HFFc6 (cell line): ENCODE data around the gene TOR1AIP1. TPM values are rescaled to one million over a fixed set of nuclear protein-coding genes. Genes with fewer than 3 reads are reported as not detected.

ENCODE experiments used
- DNase-seq: peaks from one replicate; pipeline ENCODE4 v3.0.0-alpha.2; 2018
- H3K27ac Mint-ChIP-seq: 2 replicates; pipeline ENCODE4 v1.8.0; 2020; ENCODE audit warnings: mild to moderate bottlenecking, mixed read lengths
- H3K27me3 Mint-ChIP-seq: 2 replicates; pipeline ENCODE4 v1.8.0; 2021; ENCODE audit warnings: mild to moderate bottlenecking, moderate library complexity, mixed read lengths; ENCODE audit not compliant: insufficient read depth
- H3K36me3 Mint-ChIP-seq: 2 replicates; pipeline ENCODE4 v1.8.0; 2021; ENCODE audit warnings: low read depth, mixed read lengths
- H3K4me1 Mint-ChIP-seq: 2 replicates; pipeline ENCODE4 v1.8.0; 2020; ENCODE audit warnings: low read depth, mixed read lengths
- H3K4me3 Mint-ChIP-seq: 2 replicates; pipeline ENCODE4 v1.8.0; 2020; ENCODE audit warnings: mild to moderate bottlenecking, moderate library complexity, mixed read lengths
- H3K9me3 Mint-ChIP-seq: 2 replicates; pipeline ENCODE4 v1.8.0; 2020; ENCODE audit warnings: mild to moderate bottlenecking, mixed read lengths
- total RNA-seq, 6 experiments: library from RNA; stranded (reverse); fragmentation: NEBNext Ultra II Directional; extraction: Animal tissue kit (Norgen Biotek cat#: 25700); gene quantifications; 2 replicates in 1 of 6; 3 replicates in 5 of 6; pipeline ENCODE4 v1.2.3, GENCODE V29; 2021
- TF ChIP-seq, protein P1 (sequence below): fragments of 200-600 bp; sonication (generic); IDR thresholded peaks from 2 replicates; pipeline ENCODE4 v1.5.0; 2021; ENCODE audit warnings: antibody characterized with exemption, mild to moderate bottlenecking

Gene TOR1AIP1
- total RNA-seq, 6 experiments from 2014 or later, result 39.6 to 51.8 (median 48.9) TPM

DNA sequence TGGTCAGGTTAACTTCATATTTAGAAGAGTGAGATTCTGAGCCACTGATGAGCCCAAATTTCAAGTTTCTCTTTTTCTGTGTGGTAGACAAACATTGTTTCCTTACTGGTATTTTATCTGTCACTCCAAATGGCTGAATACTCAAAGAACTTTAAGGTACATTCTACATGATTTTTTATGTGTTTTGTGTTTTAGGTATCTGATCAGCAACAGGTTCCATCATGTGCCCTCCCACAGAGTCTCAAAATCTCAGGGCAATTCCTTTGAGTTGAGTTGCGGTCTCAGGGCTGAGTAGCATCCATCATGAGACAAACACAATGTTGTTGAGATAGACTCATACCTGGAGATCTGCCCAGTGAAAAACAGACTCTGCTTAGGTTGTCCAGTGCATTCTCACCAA is 57.9 kb downstream of the TOR1AIP1 start:
- Mint-ChIP-seq H3K27ac (no peak overlapping the region), H3K9me3 (no peaks in the 10 kb centered on the region), H3K36me3 (no peaks in the 10 kb centered on the region), H3K27me3 (no peaks in the 10 kb centered on the region; the same call in 1 of the 2 replicates), H3K4me1 (no peaks in the 10 kb centered on the region), H3K4me3 (no peak overlapping the region)
- TF ChIP-seq, protein P1, sequence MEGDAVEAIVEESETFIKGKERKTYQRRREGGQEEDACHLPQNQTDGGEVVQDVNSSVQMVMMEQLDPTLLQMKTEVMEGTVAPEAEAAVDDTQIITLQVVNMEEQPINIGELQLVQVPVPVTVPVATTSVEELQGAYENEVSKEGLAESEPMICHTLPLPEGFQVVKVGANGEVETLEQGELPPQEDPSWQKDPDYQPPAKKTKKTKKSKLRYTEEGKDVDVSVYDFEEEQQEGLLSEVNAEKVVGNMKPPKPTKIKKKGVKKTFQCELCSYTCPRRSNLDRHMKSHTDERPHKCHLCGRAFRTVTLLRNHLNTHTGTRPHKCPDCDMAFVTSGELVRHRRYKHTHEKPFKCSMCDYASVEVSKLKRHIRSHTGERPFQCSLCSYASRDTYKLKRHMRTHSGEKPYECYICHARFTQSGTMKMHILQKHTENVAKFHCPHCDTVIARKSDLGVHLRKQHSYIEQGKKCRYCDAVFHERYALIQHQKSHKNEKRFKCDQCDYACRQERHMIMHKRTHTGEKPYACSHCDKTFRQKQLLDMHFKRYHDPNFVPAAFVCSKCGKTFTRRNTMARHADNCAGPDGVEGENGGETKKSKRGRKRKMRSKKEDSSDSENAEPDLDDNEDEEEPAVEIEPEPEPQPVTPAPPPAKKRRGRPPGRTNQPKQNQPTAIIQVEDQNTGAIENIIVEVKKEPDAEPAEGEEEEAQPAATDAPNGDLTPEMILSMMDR, result no peak
- DNase-seq, result no peak

DNA sequence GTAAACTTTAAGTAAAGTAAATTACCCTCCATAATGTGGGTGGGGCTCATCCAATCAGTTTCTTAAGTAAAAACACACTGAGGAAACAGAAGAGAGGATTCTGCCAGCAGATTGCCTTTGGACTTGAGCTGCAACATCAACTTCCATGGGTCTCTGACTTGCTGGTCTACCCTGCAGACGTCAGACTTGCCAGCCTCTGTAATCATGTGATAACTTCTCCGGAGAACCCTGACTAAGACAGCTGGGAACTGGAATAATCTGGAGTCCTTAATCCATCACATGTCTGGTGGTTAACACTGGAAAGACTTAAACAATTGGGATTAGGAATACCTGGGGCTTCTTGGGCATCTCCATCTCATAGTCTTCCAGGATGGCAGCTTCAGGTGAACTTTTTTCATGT is 59.4 kb downstream of the TOR1AIP1 start:
- Mint-ChIP-seq H3K36me3 (no peaks in the 10 kb centered on the region), H3K9me3 (no peaks in the 10 kb centered on the region), H3K4me1 (no peaks in the 10 kb centered on the region), H3K27ac (no peak overlapping the region), H3K27me3 (no peaks in the 10 kb centered on the region; the same call in 1 of the 2 replicates), H3K4me3 (no peak overlapping the region)
- TF ChIP-seq, protein P1, result no peak
- DNase-seq, result no peak

DNA sequence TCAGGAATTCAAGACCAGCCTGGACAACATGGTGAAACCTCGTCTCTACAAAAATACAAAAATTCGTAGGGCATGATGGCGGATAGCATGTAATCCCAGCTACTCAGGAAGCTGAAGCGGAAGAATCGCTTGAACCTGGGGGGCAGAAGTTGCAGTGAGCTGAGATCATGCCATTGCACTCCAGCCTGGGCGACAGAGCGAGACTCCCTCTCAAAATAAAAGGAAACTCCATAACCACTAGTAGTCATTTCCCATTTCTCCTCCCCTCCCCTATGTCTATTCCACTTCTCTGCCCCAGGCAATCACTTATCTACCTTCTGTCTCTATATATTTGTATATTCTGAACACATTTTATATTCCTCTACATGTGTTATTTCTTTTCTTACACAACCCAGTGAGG is 68.6 kb downstream of the TOR1AIP1 start:
- Mint-ChIP-seq H3K4me3 (no peak overlapping the region), H3K27me3 (no peaks in the 10 kb centered on the region; the same call in none of the 2 replicates), H3K9me3 (no peaks in the 10 kb centered on the region), H3K27ac (no peak overlapping the region), H3K4me1 (peaks cover 14% of the 10 kb centered on the region), H3K36me3 (no peaks in the 10 kb centered on the region)
- DNase-seq, result no peak
- TF ChIP-seq, protein P1, result no peak

DNA sequence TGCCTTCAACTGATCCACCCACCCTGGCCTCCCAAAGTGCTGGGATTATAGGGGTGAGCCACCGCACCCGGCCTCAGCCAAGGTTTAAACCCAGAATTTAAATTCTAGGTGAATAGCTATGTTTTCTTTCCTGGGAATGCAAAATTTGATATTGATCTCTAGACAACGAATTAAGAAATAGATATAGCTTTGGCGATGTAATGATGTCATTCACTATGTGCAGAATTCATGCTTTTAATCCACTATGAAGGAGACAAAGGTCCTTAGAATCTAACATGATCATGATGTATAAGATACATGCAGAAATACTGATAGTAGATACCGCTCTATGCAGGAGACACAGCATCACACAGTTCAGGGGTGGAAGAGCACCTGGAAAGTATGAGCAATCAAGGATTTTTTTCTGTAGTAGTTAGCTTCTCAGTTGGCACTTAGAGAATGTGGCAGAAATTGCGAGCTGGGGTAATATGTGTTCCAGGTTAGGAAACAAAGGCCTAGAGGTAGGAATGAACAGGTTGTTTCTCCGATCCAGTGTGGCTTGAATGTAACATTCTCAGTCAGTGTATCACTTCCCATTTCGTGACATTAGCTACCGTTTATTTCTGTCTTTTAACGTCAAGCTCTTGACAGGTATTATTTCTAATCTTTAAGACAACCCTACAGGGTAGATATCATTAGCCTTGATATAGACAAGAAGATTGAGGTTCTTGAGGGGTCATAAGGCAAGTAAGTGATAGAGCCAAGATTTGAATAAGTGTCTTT is 69.5 kb downstream of the TOR1AIP1 start:
- peaks cover 22% of the 10 kb centered on the region for H3K4me1 Mint-ChIP-seq
- H3K36me3 Mint-ChIP-seq, result no peaks in the 10 kb centered on the region
- H3K4me3 Mint-ChIP-seq, result no peak overlapping the region
- no peaks in the 10 kb centered on the region; the same call in 1 of the 2 replicates for H3K27me3 Mint-ChIP-seq
- H3K27ac Mint-ChIP-seq, result no peak overlapping the region
- no peaks in the 10 kb centered on the region for H3K9me3 Mint-ChIP-seq
- no peak for DNase-seq
- TF ChIP-seq, protein P1, result no peak

DNA sequence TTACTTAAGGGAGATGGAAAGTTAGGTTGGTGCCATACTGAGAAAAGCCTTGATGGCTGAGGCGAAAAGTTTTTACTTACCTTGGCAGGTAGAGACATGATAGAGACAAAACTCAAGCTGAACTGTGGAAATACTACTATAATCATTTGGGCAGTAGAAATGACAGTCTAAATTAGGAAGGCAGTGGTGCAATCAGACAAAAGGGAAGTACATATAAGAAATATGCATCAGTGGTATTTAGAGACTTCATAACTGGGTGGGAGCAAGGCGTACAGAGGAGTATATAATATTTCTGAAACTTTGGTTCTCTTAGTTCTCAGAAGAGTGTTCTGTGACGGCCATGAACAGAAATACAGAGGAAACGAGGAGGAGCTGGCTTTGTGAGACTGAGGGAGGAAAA is 70.1 kb downstream of the TOR1AIP1 start:
- Mint-ChIP-seq H3K9me3 (no peaks in the 10 kb centered on the region), H3K4me1 (peaks cover 28% of the 10 kb centered on the region), H3K4me3 (no peak overlapping the region; the same call in 1 of the 2 replicates), H3K36me3 (no peaks in the 10 kb centered on the region), H3K27ac (0 out of 2 replicates have a peak overlapping the region, but pooled peaks have one; percentile 10), H3K27me3 (no peaks in the 10 kb centered on the region; the same call in 1 of the 2 replicates)
- TF ChIP-seq, protein P1, result no peak
- DNase-seq, result no peak
